HG02884 (cell line): ENCODE results near the gene BRAP.
"Not testable (repeated sequence)": the region's sequence is repeated elsewhere in the genome, so short reads cannot be mapped to it uniquely, and the experiment has no call there.

ENCODE experiments used
- ATAC-seq: cut with Tn5 transposase; IDR thresholded peaks from one replicate; pipeline ENCODE4 v1.9.1; 2021; ENCODE audit warnings: mild to moderate bottlenecking, moderate library complexity; ENCODE audit not compliant: unreplicated experiment

Gene BRAP, protein sequence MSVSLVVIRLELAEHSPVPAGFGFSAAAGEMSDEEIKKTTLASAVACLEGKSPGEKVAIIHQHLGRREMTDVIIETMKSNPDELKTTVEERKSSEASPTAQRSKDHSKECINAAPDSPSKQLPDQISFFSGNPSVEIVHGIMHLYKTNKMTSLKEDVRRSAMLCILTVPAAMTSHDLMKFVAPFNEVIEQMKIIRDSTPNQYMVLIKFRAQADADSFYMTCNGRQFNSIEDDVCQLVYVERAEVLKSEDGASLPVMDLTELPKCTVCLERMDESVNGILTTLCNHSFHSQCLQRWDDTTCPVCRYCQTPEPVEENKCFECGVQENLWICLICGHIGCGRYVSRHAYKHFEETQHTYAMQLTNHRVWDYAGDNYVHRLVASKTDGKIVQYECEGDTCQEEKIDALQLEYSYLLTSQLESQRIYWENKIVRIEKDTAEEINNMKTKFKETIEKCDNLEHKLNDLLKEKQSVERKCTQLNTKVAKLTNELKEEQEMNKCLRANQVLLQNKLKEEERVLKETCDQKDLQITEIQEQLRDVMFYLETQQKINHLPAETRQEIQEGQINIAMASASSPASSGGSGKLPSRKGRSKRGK

DNA sequence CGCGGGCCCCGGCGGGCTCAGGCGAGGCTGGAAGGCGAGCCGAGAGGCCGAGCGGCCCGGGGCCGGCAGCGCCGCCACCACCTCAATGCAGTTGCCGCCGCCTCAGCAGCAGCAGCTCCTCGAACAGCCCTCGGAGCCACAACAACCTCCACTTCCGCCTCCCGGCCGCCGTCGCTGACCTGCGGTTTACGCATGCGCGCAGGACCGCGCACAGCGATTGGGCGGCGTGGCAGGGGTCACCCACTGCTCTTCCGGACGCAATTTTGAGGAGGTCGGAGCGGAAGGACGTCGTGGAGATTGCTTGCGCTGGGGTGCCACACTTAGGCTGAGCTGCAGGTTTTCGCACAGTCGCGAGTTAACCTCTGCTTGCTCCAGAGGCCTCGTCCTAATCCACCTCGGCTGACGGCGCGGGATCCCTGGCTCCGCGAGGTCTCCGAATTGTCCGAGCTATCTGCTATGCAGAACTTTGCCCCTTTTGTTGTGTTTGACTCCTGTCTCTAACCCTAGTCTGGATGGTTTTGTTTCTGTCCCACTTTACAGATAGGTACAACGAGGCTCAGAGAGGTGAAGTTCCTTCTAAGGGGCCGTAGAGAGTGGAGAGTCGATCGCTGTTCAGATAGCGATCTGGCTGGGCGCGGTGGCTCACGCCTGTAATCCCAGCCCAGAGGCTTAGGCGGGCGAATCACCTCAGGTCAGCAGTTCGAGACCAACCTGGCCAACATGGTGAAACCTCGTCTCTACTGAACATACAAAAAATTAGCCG is at the start of gene BRAP, which contains the start of gene ACAD10:
Gene BRAP (minus strand): TSS at position 146 of the 763 bp plus-strand sequence. CDS start 164 bp downstream, outside the sequence.
Gene ACAD10 (plus strand): TSS at position 243 of the 763 bp plus-strand sequence. CDS start 6,657 bp downstream, outside the sequence.
- peak; percentile 76 for ATAC-seq

DNA sequence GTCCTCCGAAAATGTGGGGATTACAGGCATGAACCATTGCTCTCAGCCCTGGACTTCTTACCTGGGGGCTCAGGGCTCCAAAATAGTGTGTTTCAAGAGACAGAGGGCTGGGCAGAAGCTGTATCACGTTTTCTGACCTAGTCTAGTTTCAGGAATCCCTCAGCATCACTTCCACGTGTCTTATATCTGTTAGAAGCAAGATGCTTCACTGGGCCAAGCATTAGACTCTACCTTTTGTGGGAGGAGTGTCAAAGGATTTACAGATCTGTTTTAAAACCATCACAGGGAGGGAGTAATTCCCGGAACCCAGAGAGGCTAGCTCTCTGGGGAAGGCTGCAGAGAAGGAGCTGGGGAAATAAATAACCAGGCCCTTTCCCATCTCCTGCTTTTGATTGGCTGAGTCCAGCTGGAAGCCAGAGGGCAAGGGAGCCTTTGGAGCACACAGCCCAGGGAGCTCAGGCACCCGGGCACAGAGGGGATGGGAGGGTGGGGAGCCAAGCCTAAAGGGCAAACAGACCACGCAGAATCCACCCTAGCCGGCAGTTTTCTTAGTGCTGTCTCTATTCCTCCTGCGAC is 47.7 kb upstream of the BRAP start:
- no peak for ATAC-seq

DNA sequence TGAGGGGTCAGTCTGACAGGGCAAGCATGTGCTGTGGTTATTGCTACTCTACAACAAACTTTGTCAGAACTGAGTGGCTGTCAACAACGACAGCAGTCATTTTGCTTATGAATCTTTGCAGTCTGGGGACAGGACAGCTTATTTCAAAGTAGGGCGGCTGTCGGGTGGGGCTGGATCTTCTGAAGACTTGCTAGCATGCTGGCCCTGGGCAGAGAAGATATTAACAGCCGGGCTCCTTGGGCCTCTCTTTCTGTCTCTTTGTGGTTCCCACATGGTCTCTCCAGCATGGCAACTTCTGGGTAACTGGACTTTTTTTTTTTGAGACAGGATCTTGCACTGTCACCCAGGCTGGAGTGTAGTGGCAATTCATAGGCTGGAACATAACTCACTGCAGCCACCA is 47.0 kb upstream of the BRAP start:
- ATAC-seq: no peak

DNA sequence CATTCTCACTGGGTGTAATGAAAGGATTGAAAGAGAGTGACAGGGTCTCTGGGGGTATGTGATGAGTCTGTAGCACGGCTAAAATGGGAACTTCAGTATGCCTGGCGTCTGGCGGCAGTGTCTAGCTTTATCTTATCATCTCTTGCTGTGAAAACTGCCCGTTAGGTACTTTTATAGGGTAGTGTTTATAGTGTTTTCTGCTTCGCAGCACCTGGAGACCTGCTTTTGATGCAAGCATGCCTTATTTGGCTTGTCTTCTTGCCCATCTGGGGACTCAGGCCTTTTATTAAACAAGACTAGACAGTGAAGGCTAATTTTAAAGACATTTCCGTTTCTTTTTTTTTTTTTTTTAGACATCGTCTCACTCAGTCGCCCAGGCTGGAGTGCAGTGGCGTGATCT is 44.7 kb upstream of the BRAP start:
- no peak for ATAC-seq

DNA sequence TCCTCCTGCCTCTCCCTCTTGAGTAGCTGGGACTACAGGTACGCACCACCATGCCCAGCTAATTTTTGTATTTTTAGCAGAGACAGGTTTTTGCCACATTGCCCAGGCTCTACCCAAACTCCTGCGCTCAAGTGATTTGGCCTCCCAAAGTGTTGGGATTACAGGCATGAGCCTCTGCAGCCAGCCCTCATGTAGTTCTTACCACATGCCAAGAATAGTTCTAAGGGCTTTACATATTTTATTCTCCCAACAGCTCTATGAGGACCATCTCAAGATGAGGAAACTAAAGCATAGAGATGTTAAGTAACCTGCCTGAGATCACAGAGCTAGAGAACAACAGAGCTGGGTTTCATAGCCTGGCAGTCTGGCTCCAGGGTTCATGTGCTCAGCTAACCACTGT is 43.0 kb upstream of the BRAP start:
- ATAC-seq: no peak

DNA sequence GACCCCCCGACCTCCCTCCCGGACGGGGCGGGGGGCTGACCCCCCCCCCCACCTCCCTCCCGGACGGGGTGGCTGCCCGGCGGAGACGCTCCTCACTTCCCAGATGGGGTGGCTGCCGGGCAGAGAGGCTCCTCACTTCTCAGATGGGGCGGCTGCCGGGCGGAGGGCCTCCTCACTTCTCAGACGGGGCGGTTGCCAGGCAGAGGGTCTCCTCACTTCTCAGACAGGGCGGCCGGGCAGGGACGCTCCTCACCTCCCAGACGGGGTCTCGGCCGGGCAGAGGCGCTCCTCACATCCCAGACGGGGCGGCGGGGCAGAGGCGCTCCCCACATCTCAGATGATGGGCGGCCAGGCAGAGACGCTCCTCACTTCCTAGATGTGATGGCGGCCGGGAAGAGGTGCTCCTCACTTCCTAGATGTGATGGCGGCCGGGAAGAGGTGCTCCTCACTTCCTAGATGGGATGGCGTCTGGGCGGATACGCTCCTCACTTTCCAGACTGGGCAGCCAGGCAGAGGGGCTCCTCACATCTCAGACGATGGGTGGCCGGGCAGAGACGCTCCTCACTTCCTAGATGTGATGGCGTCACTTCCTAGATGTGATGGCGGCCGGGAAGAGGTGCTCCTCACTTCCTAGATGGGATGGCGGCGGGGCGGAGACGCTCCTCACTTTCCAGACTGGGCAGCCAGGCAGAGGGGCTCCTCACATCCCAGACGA is 38.0 kb upstream of the BRAP start:
- ATAC-seq: not testable (repeated sequence)

DNA sequence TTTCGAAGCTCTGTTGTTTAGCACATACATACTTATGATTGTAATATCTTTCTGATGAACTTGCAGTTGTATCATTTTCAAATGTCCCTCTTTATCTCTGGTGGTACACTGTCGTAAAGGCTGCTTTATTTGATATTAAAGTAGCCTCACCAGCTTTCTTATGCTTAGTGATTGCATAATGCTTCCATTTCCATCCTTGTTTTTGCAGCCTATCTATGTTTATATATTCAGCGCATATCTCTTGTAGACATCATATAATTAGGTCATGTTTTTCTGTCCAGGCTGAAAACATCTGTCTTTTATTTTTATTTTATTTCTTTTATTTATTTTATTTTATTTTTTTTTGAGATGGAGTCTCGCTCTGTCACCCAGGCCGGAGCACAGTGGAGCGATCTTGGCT is 34.7 kb upstream of the BRAP start:
- ATAC-seq: no peak

DNA sequence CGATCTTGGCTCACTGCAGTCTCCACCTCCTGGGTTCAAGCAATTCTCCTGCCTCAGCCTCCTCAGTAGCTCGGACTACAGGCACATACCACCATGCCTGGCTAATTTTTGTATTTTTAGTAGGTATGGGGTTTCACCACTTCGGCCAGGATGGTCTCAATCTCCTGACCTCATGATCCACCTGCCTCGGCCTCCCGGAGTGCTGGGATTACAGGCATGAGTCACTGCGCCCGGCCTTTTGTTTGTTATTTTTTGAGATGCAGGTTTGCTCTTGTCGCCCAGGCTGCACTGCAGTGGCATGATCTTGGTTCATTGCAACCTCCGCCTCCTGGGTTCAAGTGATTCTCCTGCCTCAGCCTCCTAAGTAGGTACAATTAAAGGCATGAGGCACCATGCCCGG is 33.6 kb upstream of the BRAP start:
- not testable (repeated sequence) for ATAC-seq

DNA sequence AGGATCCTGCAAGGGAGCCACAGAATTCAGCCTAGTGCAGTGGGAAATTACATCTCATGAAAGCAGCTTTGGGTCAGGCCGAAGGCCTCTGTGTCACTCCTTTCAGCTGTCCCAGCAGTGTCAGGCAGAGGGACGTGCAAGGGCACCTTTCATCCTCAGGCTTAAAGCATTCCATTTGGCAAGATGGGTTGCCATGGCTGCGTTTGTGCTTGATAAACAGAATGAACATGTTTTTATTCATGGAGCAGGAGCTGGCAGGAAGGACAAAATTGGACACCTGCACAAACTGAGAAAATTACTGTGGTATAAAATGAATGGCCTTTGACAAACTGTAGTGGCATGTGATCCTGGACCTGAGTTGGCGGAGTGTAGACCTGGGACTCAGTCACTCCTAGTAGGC is 29.5 kb upstream of the BRAP start:
- ATAC-seq: no peak

DNA sequence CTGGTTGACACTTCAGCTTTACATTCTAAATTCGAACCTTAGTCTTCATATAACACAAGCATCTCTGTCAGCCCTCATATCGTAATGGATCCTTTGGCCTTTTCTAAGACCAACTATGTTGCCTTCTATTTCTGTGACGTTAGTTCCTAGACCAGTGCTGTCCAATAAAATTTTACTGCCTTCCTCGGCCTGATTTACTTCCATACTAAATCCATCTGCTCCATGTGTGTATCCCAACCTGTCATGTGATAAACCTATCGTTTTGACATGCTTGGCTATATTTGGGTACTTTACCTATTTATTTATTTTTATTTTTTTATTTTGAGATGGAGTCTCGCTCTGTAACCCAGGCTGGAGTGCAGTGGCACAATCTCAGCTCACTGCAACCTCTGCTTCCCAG is 20.4 kb upstream of the BRAP start:
- ATAC-seq: no peak

DNA sequence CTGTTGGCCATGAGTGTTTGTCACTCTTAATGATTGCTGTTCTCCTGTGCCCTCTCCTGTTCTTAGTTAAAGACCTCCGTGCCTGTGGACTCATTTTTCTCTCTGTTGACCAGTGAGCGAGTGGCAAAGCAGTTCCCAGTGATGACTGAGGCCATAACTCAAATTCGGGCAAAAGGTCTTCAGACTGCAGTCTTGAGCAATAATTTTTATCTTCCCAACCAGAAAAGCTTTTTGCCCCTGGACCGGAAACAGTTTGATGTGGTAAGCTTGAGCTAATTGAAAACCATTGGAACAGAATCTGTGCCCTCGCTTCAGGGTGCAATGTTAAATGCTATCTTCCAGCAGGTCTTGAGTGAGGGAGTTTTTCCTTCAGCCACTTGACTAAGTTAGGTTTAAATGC is 19.9 kb upstream of the BRAP start:
- ATAC-seq: no peak

DNA sequence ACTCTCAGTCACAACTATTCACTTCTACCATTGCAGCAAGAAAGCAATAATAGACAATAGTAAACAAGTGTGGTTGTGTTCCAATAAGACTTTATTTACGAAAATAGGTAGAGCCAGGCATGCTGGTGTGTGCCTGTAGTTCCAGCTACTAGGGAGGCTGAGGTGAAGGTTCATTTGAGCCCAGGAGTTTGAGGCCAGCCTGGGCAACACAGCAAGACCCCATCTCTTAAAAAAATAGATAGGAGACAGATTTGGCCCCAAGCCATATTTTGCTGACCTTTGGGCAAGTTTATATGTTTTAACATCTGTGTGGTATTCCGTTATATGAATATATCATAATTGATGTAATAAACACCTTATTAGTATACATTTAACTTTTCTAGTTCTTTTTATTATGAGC is 14.2 kb upstream of the BRAP start:
- no peak for ATAC-seq

DNA sequence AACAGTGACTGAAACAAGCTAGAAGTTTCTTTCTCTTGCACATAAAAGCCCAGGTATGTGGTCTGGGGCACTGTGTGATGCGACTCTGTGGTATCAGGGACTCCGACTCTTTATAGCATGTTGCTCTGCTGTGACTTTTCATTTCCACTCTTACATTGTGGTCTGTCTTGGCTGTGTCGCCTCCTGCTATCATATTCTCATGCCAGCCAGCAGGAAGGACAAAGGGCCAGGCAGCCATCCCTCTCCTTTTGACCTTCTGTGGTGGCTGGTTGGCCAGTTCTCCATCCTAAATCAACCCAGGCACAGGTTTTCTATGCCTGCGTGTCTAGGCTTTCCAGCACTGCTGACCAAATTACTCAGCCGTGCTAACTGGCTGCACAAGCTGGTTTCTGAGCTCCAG is 8.1 kb upstream of the BRAP start:
- ATAC-seq: no peak

DNA sequence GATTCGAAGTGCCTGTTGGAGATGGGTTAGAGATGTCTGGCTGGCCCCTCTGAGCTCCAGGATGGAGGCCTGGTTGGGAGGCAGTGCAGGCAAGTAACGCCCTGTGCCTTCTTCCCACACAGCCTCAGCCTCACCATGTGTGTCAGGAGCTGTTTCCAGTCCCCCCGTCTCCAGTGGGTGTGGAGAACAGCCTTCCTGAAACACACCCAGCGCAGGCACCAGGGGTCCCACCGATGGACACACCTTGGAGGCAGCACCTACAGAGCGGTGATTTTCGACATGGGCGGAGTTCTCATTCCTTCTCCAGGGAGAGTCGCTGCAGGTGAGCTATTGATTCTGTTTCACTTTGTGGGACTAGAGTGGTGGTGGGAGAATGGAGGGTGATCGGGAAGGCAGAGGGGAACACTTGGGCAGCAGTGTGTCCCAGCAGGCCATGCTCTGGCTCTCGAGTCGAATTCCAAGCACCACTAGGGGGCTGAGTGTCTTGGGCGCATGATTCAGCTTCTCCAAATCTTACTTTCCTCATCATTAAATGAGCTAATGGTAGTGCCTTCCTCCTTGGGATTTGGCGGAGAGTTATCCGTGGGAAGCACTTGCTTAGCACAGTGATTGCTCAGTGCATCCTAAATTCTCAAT is 6.9 kb upstream of the BRAP start:
- ATAC-seq: no peak

DNA sequence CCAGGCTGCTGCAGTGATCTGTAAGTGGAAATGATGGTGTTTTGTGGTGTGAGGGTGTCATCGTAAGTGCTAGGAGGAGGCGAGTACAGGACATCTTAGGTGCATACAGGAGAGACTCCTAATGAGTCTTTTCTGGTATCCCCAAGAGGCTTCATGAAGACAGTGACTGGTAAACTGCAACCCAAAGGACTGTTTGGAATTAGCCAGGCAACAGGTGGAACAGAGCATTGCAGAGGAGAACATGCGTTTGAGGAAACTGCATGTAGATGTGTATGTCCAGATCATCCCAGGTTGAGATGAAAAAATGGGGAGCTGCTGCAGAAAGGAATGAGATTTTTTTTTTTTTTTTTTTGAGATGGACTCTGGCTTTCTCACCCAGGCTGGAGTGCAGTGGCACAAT is 5.5 kb upstream of the BRAP start:
- no peak for ATAC-seq

DNA sequence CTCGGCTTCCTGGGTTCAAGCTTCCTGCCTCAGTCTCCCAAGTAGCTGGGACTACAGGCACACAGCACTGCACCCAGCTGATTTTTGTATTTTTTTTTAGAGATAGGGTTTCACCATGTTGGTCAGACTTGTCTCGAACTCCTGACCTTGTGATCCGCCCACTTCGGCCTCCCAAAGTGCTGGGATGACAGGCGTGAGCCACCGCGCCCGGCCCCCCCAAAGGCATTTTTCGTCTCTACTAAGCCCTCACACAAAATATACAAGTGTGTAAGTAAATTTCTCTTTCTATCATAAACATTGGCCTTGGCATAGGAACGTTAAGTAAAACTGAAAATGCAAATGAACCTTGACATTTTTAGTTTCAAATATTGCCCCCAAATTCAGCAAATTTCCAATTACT is 2.2 kb upstream of the BRAP start:
- ATAC-seq: no peak

DNA sequence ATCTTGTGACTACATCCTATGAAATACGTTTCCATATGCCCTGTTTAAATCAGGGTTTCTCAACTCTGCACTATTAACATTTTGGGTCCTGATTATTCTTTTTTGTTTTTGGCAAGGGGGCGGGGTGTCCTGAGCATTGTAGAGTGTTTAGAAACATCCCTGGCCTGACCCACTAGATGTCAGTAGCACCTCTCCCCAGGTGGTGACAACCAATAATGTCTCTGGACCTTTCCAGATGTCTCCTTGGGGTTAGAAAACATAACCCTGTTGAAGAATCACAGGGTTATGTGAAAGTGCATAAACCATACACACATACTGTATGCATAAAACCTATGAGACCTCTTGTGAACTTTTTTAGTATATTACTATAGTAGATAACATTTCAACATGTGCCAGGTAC is 1.5 kb upstream of the BRAP start:
- no peak for ATAC-seq

DNA sequence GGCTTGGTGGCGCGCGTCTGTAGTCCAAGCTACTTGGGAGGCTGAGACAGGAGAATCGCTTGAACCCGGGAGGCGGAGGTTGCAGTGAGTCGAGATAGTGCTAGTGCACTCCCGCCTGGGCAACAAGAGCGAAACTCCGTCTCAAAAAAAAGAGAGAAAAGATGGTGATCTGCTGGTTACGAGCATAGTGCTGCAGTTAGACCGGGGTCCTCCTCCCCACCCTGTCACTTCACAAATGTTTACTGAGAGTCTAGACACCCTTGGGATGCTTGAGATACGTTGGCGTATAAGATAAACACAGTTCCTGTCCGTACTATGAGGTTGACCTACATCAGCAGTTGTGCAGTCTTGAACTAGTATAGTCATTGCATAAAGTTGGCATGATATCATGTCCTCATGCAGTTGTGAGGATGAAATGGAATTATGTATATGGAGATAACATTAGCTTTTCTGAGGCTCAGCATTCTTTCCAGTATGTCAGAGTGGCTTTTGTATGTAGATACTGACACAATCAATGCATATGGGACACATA is 884 bp upstream of the BRAP start:
- ATAC-seq: no peak

DNA sequence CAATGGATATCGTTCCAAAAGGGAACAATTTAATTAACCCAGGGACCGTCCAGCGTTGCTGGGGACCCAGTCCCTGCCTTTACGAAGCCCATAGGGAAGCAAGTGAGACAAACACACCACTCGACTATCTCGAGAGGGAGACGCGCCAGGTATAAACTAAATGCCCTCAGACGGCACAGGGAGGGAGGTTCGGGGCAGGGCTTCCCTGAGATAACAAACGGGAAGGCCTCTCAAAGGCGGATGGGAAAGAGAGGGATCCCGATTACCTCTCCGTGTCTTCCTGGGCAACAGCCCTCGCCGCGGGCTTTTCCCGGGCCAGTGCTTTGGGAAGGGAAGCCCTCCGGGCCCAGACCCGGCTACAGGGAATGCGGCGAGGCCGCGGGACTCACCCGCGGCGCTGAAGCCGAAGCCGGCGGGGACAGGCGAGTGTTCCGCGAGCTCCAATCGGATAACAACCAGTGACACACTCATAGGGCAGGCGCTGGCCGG is 390 bp downstream of the BRAP start:
- ATAC-seq: peak; percentile 26
